GM06990 (cell line): ENCODE results near the gene TBCCD1.

Experiments
- DNase-seq: peaks from one replicate; pipeline ENCODE4 v3.0.0-alpha.2; 2011; ENCODE audit not compliant: insufficient read length; ENCODE audit errors: extremely low read depth
- H3K27me3 ChIP-seq: replicated peaks from 2 replicates; pipeline ENCODE4 v1.6.0; 2011; ENCODE audit warnings: low read length; ENCODE audit not compliant: control insufficient read depth, insufficient read depth
- H3K36me3 ChIP-seq: 2 replicates; pipeline ENCODE4 v1.5.1; 2011; ENCODE audit warnings: low read length; ENCODE audit not compliant: control insufficient read depth, insufficient read depth
- H3K4me3 ChIP-seq: replicated peaks from 2 replicates; pipeline ENCODE4 v1.5.1; 2011; ENCODE audit warnings: low read depth, mild to moderate bottlenecking, control low read depth, low read length
- TF ChIP-seq, protein P1 (sequence below): IDR thresholded peaks from 2 replicates; pipeline ENCODE4 v1.5.1; 2011; ENCODE audit warnings: low read length, control low read depth, mild to moderate bottlenecking, inconsistent platforms; ENCODE audit not compliant: insufficient read depth, poor library complexity, severe bottlenecking

Gene TBCCD1, protein sequence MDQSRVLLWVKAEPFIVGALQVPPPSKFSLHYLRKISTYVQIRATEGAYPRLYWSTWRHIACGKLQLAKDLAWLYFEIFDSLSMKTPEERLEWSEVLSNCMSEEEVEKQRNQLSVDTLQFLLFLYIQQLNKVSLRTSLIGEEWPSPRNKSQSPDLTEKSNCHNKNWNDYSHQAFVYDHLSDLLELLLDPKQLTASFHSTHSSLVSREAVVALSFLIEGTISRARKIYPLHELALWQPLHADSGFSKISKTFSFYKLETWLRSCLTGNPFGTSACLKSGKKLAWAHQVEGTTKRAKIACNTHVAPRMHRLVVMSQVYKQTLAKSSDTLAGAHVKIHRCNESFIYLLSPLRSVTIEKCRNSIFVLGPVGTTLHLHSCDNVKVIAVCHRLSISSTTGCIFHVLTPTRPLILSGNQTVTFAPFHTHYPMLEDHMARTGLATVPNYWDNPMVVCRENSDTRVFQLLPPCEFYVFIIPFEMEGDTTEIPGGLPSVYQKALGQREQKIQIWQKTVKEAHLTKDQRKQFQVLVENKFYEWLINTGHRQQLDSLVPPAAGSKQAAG

GRCh38 chr3:186567072-186567921 is at the start of gene TBCCD1:
Gene TBCCD1 (minus strand): TSS chr3:186567339. CDS start chr3:186564329, 3,010 bp downstream.
- H3K4me3 ChIP-seq = peak within 1 kb of the TSS; percentile 93
- TF ChIP-seq, protein P1, sequence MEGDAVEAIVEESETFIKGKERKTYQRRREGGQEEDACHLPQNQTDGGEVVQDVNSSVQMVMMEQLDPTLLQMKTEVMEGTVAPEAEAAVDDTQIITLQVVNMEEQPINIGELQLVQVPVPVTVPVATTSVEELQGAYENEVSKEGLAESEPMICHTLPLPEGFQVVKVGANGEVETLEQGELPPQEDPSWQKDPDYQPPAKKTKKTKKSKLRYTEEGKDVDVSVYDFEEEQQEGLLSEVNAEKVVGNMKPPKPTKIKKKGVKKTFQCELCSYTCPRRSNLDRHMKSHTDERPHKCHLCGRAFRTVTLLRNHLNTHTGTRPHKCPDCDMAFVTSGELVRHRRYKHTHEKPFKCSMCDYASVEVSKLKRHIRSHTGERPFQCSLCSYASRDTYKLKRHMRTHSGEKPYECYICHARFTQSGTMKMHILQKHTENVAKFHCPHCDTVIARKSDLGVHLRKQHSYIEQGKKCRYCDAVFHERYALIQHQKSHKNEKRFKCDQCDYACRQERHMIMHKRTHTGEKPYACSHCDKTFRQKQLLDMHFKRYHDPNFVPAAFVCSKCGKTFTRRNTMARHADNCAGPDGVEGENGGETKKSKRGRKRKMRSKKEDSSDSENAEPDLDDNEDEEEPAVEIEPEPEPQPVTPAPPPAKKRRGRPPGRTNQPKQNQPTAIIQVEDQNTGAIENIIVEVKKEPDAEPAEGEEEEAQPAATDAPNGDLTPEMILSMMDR = no peak
- no peaks in the 10 kb centered on the region for H3K27me3 ChIP-seq
- peak; percentile 98 for DNase-seq
- no peaks in the 10 kb centered on the region for H3K36me3 ChIP-seq

GRCh38 chr3:186616299-186616617 is 49.1 kb upstream of the TBCCD1 start:
- peaks cover 3% of the 10 kb centered on the region for H3K27me3 ChIP-seq
- H3K36me3 ChIP-seq = no peaks in the 10 kb centered on the region
- no peak for DNase-seq
- H3K4me3 ChIP-seq = no peak overlapping the region
- TF ChIP-seq, protein P1 = no peak

DNA sequence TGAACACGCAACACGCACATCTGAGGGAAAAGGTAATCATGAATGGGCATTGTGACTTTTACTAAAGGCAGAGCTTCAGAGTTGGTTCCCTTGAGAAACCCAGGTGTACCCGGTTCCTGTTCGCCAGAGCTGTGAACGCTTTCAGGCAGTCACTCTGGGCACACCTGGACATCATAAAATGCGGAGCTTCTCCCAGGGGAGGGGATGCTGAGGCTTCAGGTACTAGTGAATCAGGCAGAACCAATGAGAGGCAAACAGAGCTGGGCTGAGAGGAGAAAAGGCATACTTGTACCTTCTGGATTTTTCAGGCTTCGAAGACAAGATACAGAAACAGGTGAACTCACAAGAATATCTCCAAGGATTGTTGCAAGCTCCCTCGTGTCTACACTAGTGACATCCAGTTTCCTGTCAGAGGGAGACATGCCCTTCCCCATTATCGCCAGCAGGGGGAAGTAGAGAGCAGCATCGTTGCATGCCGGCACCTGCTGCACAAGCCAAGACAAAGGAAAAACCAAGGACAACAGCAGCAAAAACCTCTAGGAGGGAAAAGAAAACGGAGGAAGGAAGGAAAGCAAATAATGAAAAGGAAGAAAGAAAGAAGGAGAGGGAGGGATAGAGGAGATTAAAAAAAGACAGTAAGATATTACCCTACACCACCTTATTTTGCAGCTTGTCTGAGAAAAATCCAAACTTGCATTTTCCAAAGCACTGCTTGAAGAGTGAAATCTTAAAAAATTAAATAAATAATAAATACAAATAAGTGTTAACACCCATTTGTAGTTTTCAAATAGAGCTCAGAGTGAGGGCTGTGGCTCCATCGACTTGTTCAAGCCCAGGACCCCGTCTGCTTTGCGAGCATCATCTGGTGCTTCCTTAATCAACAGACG is 47.7 kb upstream of the TBCCD1 start:
- peak; percentile 24 for DNase-seq
- H3K4me3 ChIP-seq = no peak overlapping the region
- TF ChIP-seq, protein P1 = peak; percentile 93
- peaks cover 3% of the 10 kb centered on the region for H3K27me3 ChIP-seq
- no peaks in the 10 kb centered on the region for H3K36me3 ChIP-seq

- H3K27me3 ChIP-seq = peaks cover 3% of the 10 kb centered on the region
- no peak overlapping the region for H3K4me3 ChIP-seq
- TF ChIP-seq, protein P1 = no peak
- H3K36me3 ChIP-seq = no peaks in the 10 kb centered on the region
- no peak for DNase-seq
These were observed 47.1 kb upstream of the TBCCD1 start for GRCh38 chr3:186614266-186614596.

- DNase-seq = no peak
- Histone ChIP-seq H3K27me3 (peaks cover 3% of the 10 kb centered on the region), H3K4me3 (no peak overlapping the region), H3K36me3 (no peaks in the 10 kb centered on the region)
- TF ChIP-seq, protein P1 = no peak
These were observed 46.6 kb upstream of the TBCCD1 start for GRCh38 chr3:186613637-186614265.
